Adipose tissue (tissue), 3 donors: ENCODE measurements around the gene AQP12B. TPM values are rescaled to one million over a fixed set of nuclear protein-coding genes. Genes with fewer than 3 reads are reported as not detected.

Experiments
- H3K27ac ChIP-seq: one replicate; pipeline ENCODE4 v1.5.1; 2013; ENCODE audit warnings: low read depth, low read length
- WGBS, 3 donors: extraction: QIAGEN DNeasy Blood & Tissue Kit; methylation state at CpG; one replicate each; pipeline ENCODE4 v1.1.7; 2013; 5-methylcytosine and 5-hydroxymethylcytosine counted together
- polyA plus RNA-seq, 3 donors: library from polyadenylated mRNA; stranded (reverse); fragments of 200-250 nt; gene quantifications; one replicate each; pipeline ENCODE4 v1.2.3, GENCODE V29; 2013
- donor health status: healthy with polysubstance abuse.
- donor health status: Bipolar disorder and iron deficiency.
- donor health status: healthy.

The AQP12B gene
- polyA plus RNA-seq, 3 donors = 0.03 to 159 TPM; not detected in 1

GRCh38 chr2:240719676-240720545 is 37.2 kb upstream of the AQP12B start:
- 84 to 89% (median 85%) methylated on average over 23 to 25 of the region's 25 CpGs for WGBS, 3 donors
- no peak overlapping the region for H3K27ac ChIP-seq

- no peak overlapping the region for H3K27ac ChIP-seq
- WGBS, 3 donors = 89 to 92% (median 90%) methylated on average over 23 to 25 of the region's 25 CpGs
Observed at GRCh38 chr2:240718896-240719490, 36.3 kb upstream of the AQP12B start.

- no peak overlapping the region for H3K27ac ChIP-seq
- WGBS, 3 donors = 90 to 92% (median 91%) methylated on average over 29 to 31 of the region's 31 CpGs
Observed at GRCh38 chr2:240717681-240718581, 35.2 kb upstream of the AQP12B start.

GRCh38 chr2:240717181-240717641 is 34.5 kb upstream of the AQP12B start:
- WGBS, 3 donors = 86 to 90% (median 89%) methylated on average over 18 of the region's 18 CpGs
- no peak overlapping the region for H3K27ac ChIP-seq

GRCh38 chr2:240716130-240716798 is 33.6 kb upstream of the AQP12B start:
- WGBS, 3 donors = 88 to 92% (median 91%) methylated on average over 23 of the region's 23 CpGs
- no peak overlapping the region for H3K27ac ChIP-seq

GRCh38 chr2:240714747-240715725 is 32.4 kb upstream of the AQP12B start:
- 69 to 81% (median 80%) methylated on average over 23 of the region's 23 CpGs for WGBS, 3 donors
- H3K27ac ChIP-seq = no peak overlapping the region

- 57 to 73% (median 71%) methylated on average over 26 of the region's 26 CpGs for WGBS, 3 donors
- no peak overlapping the region for H3K27ac ChIP-seq
Observed at GRCh38 chr2:240713928-240714746, 31.5 kb upstream of the AQP12B start.

DNA sequence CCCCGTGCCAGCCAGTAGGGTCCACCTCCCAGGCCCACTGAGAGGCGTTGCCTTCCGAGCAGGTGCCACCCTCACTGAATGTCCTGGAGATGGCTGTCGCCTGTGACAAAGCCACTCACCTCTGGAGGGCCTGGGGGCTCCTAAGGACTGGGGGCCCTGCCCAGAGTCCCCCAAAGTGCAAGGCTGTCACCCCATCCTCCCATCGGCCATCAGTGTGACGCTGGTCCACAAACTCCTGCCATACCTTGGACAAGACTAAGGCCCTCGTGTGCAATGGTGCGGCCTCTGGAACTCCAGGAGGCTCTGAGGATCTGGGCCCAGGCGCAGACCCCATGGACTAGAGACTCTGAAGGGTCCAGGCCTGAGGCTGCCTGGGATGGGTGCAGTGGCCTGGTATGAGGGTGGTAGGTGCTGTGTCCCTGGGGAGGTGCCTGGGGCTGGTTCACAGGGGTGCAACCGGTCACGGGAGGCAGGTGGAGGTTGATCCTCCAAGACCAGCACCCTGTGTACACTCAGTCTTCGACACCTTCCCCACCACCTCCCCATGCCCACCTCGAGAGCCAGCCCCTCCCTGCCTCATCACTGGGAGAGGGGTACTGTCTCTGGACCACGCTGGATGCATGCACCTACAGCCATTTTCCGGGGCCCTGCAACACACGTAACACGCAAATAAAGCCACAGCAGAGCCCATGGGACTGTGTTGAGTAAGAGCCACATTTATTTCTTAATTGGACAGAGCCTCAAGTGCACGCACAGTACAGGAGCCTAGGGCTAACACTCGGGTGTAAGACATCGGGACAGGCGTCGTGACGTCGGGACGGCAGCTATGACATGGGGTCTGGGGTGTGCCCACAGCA is 30.6 kb upstream of the AQP12B start:
- 73 to 83% (median 79%) methylated on average over 25 of the region's 25 CpGs for WGBS, 3 donors
- H3K27ac ChIP-seq = no peak overlapping the region

- H3K27ac ChIP-seq = no peak overlapping the region
- WGBS, 3 donors = 87 to 90% (median 88%) methylated on average over 9 of the region's 9 CpGs
Observed at GRCh38 chr2:240712121-240712520, 29.4 kb upstream of the AQP12B start.

- no peak overlapping the region for H3K27ac ChIP-seq
- WGBS, 3 donors = 75 to 85% (median 81%) methylated on average over 5 of the region's 5 CpGs
Observed at GRCh38 chr2:240711701-240712100, 29.0 kb upstream of the AQP12B start.

DNA sequence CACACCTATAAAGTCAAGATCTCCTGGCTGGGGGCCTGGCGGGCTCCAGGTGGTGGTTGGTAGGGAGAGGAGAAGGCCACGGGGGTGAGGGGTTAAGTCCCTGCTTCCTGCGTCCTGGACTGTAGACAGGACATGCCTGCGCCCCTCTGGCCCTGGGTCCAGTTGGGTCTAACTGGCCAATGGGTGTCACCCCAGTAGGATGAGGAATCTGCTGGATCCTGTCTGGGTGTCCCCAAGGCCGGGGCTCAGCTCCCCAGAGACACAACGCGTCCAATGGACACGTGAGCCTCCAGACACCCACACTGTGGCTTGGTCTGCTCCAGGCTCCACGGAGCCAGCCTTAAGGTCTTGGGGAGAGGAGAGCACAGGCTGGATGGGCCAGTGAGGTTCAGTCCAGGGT is 28.6 kb upstream of the AQP12B start:
- H3K27ac ChIP-seq = no peak overlapping the region
- WGBS, 3 donors = 83 to 91% (median 86%) methylated on average over 9 of the region's 9 CpGs

- WGBS, 3 donors = 69 to 79% (median 74%) methylated on average over 7 of the region's 7 CpGs
Observed at GRCh38 chr2:240708457-240708856, 25.8 kb upstream of the AQP12B start.

GRCh38 chr2:240707821-240708220 is 25.1 kb upstream of the AQP12B start:
- WGBS, 3 donors = 64 to 68% (median 65%) methylated on average over 10 of the region's 10 CpGs
- no peak overlapping the region for H3K27ac ChIP-seq

More at GRCh38 chr2:240708457-240708856, 25.8 kb upstream of the AQP12B start:
- H3K27ac ChIP-seq = no peak overlapping the region

GRCh38 chr2:240707043-240707756 is 24.5 kb upstream of the AQP12B start:
- WGBS, 3 donors = 65 to 72% (median 72%) methylated on average over 15 of the region's 15 CpGs
- no peak overlapping the region for H3K27ac ChIP-seq
